GM19025 (cell line): ENCODE data around the gene TAX1BP1.

ENCODE experiments used
- ATAC-seq: cut with Tn5 transposase; IDR thresholded peaks from one replicate; pipeline ENCODE4 v1.9.1; 2021; ENCODE audit warnings: mild to moderate bottlenecking, low read depth, moderate library complexity; ENCODE audit not compliant: unreplicated experiment

Gene TAX1BP1

GRCh38 chr7:27739909-27740448 is at the start of gene TAX1BP1:
Gene TAX1BP1, plus strand, starts transcription at chr7:27740162. Its CDS starts 8,363 bp downstream, at chr7:27748525.
- ATAC-seq: peak; percentile 93

- no peak for ATAC-seq
Observed at GRCh38 chr7:27690649-27691048, 49.3 kb upstream of the TAX1BP1 start.

- ATAC-seq: no peak
Observed at GRCh38 chr7:27693794-27694193, 46.2 kb upstream of the TAX1BP1 start.

GRCh38 chr7:27695096-27695495 is 44.9 kb upstream of the TAX1BP1 start:
- ATAC-seq: no peak

DNA sequence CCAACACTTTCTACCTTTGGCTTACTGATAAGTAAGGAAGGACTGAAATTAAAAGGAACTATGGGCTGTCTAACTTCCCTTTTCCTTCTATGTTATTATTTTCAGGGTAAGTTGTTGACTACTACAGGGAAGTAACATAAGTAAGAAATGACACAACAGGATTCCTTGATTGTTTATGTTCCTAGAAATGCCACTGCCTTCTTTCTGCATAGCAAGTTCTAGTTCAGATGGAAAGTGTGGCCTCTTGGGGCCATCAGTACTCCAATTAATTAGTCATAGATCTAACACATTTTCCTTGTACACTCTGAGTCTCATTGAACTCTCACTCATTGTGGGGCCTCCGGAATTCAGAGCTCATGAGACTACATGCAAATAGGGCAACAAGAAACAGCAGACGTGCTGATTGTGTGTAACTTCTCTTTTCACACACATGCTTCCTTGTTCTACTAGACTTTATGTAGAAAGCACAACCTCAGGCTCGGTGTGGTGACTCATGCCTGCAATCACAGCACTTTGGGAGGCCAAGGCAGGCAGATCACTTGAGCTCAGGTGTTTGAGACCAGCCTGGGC is 42.0 kb upstream of the TAX1BP1 start:
- no peak for ATAC-seq

DNA sequence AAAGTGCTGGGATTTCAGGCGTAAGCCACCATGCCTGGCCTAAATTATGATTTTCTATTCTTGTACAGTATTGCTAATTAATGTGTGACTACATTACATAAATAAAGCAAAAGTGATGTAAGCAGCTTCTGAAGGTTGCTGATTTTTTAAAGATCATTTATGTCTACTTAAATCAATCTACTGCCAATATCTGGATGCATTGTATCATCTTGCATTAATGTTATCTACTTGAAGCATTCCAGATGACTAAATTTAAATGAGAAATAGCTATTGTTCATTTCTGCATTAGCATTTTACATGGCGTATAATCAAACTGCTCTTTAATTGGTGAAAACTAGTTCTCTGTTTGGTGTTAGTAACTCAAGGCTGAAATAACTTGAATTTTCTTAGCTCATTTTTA is 40.2 kb upstream of the TAX1BP1 start:
- ATAC-seq: no peak

DNA sequence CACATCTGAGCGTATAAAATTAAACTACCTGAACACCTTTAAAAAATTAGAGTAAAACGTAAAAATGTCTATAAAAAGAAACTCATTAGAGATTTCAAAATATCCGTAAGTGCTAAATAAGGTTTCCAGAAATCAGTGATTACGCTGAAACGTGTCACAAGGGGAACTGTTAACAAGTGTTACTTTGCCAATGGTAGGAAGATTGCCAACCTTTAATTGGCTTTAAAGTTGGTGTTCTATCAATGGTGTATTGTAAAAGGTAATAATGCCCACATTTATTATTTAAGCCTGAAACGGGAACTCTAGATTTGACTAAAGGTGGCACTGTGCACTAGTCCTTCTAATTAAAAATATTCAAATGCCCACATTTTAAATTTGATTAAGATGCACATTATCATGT is 39.5 kb upstream of the TAX1BP1 start:
- no peak for ATAC-seq

- no peak for ATAC-seq
Observed at GRCh38 chr7:27703181-27703580, 36.8 kb upstream of the TAX1BP1 start.

DNA sequence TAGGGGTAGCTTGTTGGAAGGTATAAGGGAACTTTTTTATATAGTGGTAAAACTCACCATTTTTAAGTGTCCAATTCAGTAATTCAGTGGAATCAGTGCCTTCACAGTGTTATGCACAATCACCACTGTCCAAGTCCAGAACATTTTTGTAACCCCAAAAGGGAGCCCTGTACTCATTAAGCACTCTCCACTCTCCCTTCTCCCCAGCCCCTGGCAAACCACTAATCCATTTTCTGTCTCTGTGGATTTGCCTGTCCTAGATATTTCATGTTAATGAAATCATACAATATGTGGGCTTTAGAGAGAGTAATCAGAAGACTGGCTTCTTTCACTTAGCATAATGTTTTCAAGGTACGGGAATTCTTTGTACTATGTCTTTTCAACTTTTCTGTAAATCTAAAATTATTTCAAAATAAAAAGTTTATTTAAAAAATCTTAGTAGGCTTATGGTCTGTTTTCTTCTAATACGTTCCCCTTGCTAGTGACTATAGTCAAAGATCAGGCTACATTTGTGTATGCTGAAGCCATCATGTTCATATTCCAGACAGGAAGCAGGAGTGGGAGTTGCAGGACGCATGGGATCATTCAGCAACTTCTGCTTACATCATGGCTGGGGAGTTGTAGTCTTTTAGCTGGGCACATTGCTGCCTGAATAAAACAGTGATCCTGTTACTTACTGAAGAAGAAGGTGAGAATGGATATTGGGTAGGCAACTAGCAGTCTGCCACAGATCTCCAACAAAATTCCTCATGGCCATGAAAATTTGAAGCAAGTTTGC is 35.4 kb upstream of the TAX1BP1 start:
- no peak for ATAC-seq

DNA sequence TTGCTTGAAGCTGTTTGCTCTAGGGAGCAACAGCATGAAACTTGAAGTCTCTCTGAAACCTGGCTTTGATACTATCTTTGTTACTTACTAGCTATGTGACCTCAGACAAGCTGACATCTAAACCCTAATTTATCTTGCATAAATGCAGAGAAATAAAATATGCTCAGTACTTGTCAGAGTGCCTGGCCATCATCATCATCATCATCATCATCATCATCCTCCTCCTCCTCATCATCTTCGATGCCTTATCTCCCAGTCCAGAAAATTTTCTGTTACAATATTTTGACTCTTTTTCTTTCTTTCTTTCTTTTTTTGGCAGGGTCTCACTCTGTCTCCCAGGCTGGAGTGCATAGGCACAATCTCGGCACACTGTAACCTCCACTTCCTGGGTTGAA is 34.8 kb upstream of the TAX1BP1 start:
- ATAC-seq: no peak

DNA sequence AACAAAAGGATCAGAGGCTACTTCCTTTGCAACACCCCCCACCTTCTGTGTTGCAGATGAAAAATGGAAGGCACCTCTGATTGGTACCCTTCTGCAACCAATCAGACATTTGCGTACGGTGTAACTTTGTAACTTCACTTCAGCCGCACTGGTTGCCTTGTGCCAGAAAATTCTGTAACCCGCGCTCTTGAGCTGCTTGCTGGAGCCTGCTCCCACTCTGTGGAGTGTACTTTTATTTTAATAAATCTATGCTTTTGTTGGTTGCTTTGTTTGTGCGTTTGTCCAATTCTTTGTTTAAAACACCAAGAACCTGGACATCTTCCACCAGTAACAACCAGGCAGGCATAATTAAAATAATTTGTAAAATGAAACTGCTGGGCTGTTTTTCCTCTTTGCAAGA is 31.5 kb upstream of the TAX1BP1 start:
- ATAC-seq: no peak

DNA sequence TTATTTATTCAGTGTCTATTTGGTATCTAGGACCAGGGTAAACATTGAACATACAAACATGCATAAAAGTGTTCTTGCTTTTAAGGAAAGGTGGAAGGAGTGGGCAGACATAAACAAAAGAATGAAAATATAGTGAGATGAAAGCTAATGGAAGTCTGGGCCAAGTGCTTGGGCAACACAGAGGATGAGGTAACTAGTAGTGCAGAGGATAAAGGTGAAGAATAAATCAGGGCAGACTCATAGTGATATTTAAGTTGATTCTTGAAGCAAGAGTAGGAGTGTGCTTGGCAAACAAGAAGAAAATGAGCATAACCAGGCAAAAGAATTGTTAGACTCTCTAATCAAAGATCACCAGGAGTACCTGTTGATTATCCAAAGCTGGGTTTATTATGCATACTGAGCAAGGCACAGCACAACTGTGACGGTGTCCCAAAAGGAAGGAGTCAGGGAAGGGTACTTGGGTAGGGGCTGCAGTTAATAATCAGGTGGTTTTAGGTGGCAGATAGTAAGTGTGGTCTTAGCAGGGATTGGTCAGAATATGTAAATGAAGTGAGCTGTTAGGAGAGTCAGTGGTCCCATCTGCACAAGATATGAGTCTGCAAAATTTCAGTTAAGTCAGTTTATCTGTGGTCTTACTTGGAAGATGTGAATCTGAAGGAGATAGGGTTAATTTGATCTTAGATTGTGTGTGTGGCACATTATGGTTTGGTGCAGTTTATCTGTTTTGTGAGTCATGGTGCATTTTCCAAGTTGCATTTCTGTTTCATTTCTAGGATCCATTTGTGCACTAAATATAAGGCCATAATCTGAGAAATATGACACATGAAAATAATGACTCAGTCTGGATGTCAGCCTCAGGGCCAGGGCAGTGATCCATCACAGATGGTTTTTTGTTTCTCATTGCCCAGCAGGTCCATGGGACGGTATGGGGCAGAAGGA is 30.6 kb upstream of the TAX1BP1 start:
- ATAC-seq: no peak

DNA sequence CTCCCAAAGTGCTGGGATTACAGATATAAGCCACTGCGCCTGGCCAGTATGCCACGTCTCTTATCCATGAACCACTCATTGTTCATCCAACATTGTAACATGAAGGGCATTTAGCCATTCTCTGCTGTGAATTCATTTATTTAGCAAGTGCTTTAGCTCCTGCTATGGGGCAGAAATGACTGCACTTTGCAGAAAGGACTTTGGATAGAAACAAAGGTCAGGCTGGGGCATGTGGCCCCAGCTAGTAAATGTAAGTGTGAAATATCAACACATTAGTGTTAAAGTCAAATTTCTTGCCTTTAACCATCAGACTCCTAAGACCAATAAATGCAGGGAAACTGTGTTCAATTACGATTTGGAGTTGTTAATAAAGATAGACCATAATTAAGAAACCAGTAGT is 27.7 kb upstream of the TAX1BP1 start:
- no peak for ATAC-seq

DNA sequence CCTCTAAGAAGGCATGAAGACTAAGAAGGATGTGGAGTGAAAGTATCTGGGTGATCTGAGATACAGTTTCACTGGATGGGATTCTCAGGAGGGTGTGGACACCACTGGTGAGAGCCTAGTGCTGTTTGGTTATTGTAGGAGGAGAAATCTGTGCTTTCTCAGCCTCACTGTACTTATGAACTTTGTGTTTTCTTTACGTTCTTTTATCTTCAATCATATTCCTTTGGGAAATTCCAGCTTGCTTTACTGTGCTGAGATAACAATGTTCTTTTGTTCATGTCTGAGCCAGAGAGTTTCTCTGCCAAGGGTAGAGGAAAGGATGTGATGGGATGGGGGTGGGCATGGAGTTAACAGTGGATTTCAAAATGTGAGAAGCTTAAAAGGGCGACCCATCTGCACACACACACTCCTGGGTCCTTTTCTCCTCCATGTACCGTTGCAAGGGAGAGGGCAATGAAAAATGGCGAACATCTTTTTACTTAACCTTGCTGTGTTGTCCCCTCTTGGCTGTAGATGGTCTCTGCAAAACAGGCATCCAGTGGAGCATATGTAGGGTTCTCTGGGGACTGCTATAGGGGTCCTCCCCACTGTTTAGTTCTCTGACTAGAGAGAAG is 25.0 kb upstream of the TAX1BP1 start:
- no peak for ATAC-seq

DNA sequence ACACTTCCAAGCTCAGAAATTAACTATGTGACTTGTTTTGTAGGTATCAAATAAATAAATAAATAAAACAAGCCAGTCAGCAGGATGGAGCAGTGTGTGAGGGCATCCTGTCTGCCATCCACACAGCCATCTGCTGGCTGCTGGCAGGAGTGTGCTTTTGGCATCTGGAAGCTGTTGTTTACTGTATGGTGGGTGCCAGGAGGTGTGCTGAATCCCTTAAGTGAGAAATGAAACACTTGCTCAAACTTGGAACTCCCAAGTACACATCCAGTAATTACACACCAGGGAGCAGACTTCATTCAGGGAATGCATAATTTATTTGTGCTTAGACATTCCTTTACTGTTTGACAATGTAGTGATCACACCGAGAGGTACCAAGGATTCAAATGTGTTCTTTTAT is 16.9 kb upstream of the TAX1BP1 start:
- ATAC-seq: no peak

GRCh38 chr7:27727058-27727457 is 12.9 kb upstream of the TAX1BP1 start:
- no peak for ATAC-seq

GRCh38 chr7:27730112-27730511 is 9.8 kb upstream of the TAX1BP1 start:
- no peak for ATAC-seq

DNA sequence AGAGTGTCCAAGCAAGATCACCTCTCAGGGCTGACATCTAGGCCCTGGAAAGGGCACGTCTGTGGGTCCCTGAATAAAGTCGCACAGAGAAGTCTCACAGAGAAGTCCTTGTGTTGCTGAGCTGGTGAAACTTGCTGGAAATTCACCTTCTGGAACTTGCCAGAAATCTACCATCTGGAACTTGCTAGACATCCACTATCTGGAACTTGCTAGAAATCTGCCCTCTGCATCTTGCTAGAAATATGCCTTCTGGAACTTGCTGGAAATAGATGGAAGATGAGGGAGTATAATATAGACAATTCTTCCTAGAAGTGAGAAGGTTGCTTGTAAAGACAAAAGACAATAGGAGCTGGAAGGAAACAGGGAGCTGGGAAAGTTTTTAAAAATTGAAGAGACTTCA is 5.4 kb upstream of the TAX1BP1 start:
- no peak for ATAC-seq

DNA sequence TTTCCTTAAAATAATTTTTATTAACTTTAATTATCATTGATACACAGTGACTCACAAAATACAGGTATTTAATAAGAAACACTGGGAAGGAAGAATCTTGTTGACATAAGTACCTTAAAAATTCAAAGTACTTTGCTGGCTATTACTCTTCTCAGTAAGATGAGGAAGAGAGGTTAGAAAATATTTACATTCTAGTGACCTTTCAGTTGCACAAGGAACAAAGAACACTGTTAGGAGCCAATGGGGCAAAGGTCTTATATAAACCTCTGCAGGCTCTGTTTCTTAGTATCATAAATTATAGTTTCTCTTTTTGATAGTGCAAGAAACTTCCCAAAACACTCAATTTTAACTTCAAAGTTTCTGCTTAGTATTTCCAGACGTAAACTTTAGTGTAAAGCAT is 4.8 kb upstream of the TAX1BP1 start:
- no peak for ATAC-seq

DNA sequence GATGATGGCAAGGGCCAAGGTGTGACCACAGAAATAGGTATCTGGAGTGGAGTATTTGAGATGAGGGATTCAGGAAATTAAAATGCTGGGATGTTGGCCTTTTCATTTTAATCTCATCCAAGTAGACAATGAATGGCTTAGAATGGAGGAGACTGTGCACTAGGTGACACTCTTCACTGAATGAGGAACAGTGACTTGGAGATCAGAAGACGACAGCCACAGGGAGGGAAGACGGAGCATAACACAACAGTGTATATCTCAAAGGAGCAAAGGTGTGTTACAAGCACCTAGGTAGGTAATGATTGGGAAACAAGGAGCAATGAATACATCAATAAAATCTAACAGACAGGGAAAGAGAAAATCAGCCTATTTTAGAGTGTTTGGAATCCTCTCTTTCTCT is 4.1 kb upstream of the TAX1BP1 start:
- ATAC-seq: no peak

DNA sequence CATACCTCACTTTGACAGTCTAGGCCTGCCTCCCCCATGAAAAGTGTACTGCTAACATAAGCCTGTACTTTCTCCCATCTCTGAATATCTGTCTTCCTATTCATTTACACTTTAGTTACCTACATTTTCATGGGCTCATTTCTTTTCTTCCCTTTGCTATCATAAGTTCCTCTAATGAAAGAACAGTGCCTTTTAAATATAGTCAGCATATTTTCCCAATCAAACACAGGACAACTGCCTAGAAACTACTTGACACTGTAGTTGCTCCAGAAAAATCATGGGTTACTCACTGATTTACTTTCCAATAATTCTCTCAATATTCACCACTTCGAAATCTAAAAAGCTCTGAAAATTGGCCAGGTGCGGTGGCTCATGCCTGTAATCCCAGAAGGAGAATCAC is 2.8 kb upstream of the TAX1BP1 start:
- no peak for ATAC-seq
